A673 (cell line): ENCODE results near the gene FLT4.

Experiments
- CTCF ChIP-seq: fragments of 300-800, 200-600 bp; sonication (generic); conservative IDR thresholded peaks from 2 replicates; pipeline ENCODE4 v1.5.1; 2017; ENCODE audit warnings: low read depth, mild to moderate bottlenecking, antibody characterized with exemption, low read length, moderate library complexity, mixed read lengths
- EZH2 ChIP-seq: fragments of 200-600 bp; sonication (generic); IDR thresholded peaks from 2 replicates; pipeline ENCODE4 v1.6.1; 2017; ENCODE audit warnings: borderline replicate concordance, low read depth, mild to moderate bottlenecking, mixed read lengths, antibody characterized with exemption, low read length; ENCODE audit not compliant: poor library complexity, severe bottlenecking

DNA sequence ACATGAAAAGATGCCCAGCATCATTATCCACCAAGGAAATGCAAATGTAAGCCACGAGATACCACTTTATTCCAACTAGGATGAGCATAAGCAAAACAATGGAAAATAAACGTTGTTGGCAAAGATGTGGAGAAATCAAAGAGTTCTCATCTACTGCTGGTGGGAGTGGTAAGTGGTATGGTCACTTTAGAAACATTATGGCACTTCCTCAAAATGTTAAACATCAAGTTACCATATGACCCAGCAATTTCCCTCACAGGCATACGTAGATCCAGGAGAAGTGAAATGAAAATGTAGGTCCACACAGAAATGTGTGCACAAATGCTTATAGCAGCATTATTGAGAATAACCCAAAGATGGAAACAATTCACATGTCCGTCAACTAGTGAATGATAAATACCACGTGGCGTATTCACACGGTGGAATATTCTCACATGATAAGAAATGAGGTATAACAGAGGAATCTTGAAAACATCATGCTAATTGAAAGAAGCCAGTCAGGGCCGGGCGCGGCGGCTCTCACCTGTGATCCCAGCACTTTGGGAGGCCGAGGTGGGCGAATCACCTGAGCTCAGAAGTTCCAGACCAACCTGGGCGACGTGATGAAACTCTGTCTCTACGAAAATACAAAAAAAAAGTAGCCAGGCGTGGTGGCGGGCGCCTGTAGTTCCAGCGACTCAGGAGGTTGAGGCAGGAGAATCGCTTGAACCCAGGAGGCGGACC, 16.4 kb upstream of the FLT4 start:
- TF ChIP-seq CTCF (no peak), EZH2 (no peak)
